Measurements from ENCODE around the gene VSIG10. TPM values are rescaled to one million over a fixed set of nuclear protein-coding genes. Genes with fewer than 3 reads are reported as not detected.
A peak's percentile ranks its signal among the peaks of the same experiment; 100 is the strongest.

VSIG10 gene
- total RNA-seq, 6 experiments from 2014 or later, result 13.1 to 31.3 (median 20.1) TPM

- H3K27me3 ChIP-seq, result no peaks in the 10 kb centered on the region
- no peak overlapping the region for H3K4me3 ChIP-seq
- H3K36me3 ChIP-seq, result no peaks in the 10 kb centered on the region
- 87% methylated on average over 5 of the region's 8 CpGs for WGBS (ENCODE audit: insufficient coverage, low coverage, low lambda C conversion rate, missing lambda C conversion rate)
- H3K4me1 ChIP-seq, result peaks cover 0 to 4% (median 1%) of the 10 kb centered on the region in 4 donors
- ATAC-seq, result no peak
- TF ChIP-seq POLR2A (IDR thresholded peaks at IDR 0.05) (no peak), CTCF (IDR thresholded peaks at IDR 0.05) (no peak)
- DNase-seq, result no peak
- no peaks in the 10 kb centered on the region for H3K9me3 ChIP-seq
- no peak overlapping the region for H3K27ac ChIP-seq
- intact Hi-C loops (cut with DNase I), result no loop called here
Measured at GRCh38 chr12:118107694-118108093, 3.9 kb upstream of the VSIG10 start.

- WGBS (ENCODE audit: insufficient coverage, low coverage, low lambda C conversion rate, missing lambda C conversion rate), result 88% methylated on average over 4 of the region's 4 CpGs
- no peaks in the 10 kb centered on the region for H3K9me3 ChIP-seq
- TF ChIP-seq POLR2A (IDR thresholded peaks at IDR 0.05), result no peak
- TF ChIP-seq CTCF (IDR thresholded peaks at IDR 0.05), result no peak
- H3K27me3 ChIP-seq, result no peaks in the 10 kb centered on the region
- intact Hi-C loops (cut with DNase I), result no loop called here
- no peak overlapping the region for H3K4me3 ChIP-seq
- no peak overlapping the region for H3K27ac ChIP-seq
- no peaks in the 10 kb centered on the region for H3K36me3 ChIP-seq
- H3K4me1 ChIP-seq, result peaks cover 0 to 9% (median 4%) of the 10 kb centered on the region in 4 donors
- DNase-seq (no peak), ATAC-seq (no peak)
Measured at GRCh38 chr12:118107011-118107410, 3.2 kb upstream of the VSIG10 start.

- ATAC-seq, result peak in 3 of 4 donors; percentile 6 to 16 (median 8)
- TF ChIP-seq CTCF (IDR thresholded peaks at IDR 0.05) (no peak), POLR2A (IDR thresholded peaks at IDR 0.05) (no peak)
- Histone ChIP-seq H3K9me3 (no peaks in the 10 kb centered on the region), H3K4me3 (peak overlapping the region; percentile 78 to 92 (median 83)), H3K27ac (peak overlapping the region; percentile 37 to 90 (median 63)), H3K36me3 (no peaks in the 10 kb centered on the region), H3K27me3 (no peaks in the 10 kb centered on the region), H3K4me1 (peaks cover 0 to 9% (median 4%) of the 10 kb centered on the region in 4 donors)
- 0% methylated on average over 9 of the region's 32 CpGs for WGBS (ENCODE audit: insufficient coverage, low coverage, low lambda C conversion rate, missing lambda C conversion rate)
- DNase-seq, result peak in 1 of 3 donors; percentile 41
- intact Hi-C loops (cut with DNase I), result no loop called here
Measured at GRCh38 chr12:118103201-118103600, 610 bp downstream of the VSIG10 start.

- 5% methylated on average over 4 of the region's 5 CpGs for WGBS (ENCODE audit: insufficient coverage, low coverage, low lambda C conversion rate, missing lambda C conversion rate)
Measured at GRCh38 chr12:118102609-118103008, 1.2 kb downstream of the VSIG10 start.

More at GRCh38 chr12:118102609-118103008, 1.2 kb downstream of the VSIG10 start:
- intact Hi-C loops (cut with DNase I), result no loop called here
- Histone ChIP-seq H3K36me3 (no peaks in the 10 kb centered on the region), H3K4me1 (peaks cover 0 to 9% (median 4%) of the 10 kb centered on the region in 4 donors), H3K27ac (peak overlapping the region in 1 of 3 donors; percentile 63), H3K27me3 (no peaks in the 10 kb centered on the region), H3K9me3 (no peaks in the 10 kb centered on the region), H3K4me3 (peak overlapping the region; percentile 78 to 92 (median 83))
- TF ChIP-seq POLR2A (IDR thresholded peaks at IDR 0.05), result no peak
- TF ChIP-seq CTCF (IDR thresholded peaks at IDR 0.05), result no peak
- no peak for ATAC-seq
- DNase-seq, result no peak

All from right lobe of liver (tissue), 6 donors.